NCI-H2196 treated with DMSO at 0.1 percent for 48 hours (cell line): ENCODE data around the gene ZMAT2.
"Not testable (repeated sequence)": the region's sequence is repeated elsewhere in the genome, so short reads cannot be mapped to it uniquely, and the experiment has no call there.

ENCODE experiments used
- DNase-seq: peaks from one replicate; lab custom pipeline; 2025; ENCODE audit not compliant: unreplicated experiment; lab: John Stamatoyannopoulos, UW

ZMAT2 gene, protein sequence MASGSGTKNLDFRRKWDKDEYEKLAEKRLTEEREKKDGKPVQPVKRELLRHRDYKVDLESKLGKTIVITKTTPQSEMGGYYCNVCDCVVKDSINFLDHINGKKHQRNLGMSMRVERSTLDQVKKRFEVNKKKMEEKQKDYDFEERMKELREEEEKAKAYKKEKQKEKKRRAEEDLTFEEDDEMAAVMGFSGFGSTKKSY

DNA sequence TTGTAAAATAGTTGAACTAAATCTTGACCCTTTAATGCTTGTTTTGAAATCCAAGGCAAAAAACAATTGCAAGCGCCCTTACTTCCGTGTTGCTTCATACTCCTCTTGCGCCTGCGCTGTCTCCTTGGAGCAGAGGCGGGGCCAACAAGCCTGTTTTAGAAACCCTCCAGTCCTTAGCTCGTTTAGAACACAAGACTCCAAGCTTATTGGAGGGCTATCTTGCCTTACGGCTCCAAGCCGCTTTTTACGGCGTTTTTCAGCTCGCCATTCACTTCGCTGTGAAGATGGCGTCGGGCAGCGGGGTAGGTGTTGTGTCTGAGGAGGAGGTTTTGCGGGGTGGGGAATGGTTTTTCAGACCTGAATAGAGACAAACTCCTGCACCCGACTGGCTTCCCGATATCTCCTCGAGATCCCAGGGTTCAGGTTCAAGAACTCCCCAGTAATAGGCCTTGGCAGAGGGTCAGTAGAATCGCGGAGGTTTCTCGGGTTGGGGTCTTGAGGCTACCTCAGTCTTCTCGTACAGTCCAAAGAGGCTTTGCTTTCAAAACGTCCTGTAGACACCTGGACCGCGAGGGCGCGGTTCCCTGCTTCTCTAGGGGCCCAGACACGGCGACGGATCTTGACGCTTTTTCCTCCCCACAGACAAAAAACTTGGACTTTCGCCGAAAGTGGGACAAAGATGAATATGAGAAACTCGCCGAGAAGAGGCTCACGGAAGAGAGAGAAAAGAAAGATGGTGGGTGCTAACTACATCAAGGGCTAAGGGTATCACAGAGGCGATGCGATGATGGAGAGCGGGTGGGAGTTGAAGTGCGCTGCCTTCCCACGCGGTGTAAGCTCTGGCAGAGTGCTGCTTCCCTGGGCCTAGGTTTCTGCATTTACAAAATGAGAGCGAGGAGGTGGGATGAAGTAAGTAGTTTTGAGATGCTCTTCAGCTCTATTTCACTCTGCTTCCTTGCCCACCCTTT lies at the start of gene ZMAT2:
Gene ZMAT2, plus strand, starts transcription at position 271 of the 968 bp plus-strand sequence. Its CDS starts 14 bp downstream, at position 285.
- peak; percentile 95 for DNase-seq

DNA sequence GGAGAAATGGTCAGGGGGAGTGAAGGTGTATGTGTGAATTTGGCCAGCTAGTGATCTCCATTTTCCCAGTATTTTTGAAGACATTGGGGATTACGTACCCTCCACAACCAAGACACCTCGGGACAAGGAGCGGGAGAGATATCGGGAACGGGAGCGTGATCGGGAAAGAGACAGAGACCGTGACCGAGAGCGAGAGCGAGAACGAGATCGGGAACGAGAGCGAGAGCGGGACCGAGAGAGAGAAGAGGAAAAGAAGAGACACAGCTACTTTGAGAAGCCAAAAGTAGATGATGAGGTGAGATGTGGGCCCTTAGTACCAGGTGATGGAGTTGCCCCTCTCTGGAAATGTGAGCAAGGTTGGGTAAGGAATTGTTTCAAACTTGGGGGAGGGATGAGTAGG lies 41.4 kb upstream of the ZMAT2 start:
- no peak for DNase-seq

DNA sequence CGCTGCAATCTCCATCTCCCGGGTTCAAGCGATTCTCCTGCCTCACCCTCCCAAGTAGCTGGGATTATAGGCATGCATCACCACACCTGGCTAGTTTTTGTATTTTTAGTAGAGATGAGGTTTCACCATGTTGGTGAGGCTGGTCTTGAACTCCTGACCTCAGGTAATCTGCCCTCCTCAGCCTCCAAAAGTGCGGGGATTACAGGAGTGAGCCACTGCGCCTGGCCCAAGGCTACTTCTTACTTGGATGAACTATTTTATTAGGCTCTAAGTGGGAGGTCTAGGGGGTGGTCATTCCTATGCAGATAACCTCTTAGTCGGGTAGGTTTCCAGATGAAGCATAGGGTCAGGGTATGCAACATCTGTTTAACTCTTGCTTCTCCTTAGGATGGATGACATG lies 39.9 kb upstream of the ZMAT2 start:
- not testable (repeated sequence) for DNase-seq

DNA sequence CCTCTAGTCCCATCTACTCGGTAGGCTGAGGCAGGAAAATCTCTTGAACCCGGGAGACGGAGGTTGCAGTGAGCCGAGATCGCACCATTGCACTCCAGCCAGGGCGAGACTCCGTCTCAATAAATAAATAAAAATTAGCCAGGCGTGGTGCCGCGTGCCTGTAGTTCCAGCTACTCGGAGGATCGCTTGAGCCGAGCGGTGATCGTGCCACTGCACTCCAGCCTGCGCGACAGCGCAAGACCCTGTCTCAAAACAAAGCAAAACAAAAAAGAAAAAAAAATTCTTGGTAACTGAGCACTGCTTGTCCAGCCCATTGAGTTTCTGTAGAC lies 36.3 kb upstream of the ZMAT2 start:
- DNase-seq = no peak

DNA sequence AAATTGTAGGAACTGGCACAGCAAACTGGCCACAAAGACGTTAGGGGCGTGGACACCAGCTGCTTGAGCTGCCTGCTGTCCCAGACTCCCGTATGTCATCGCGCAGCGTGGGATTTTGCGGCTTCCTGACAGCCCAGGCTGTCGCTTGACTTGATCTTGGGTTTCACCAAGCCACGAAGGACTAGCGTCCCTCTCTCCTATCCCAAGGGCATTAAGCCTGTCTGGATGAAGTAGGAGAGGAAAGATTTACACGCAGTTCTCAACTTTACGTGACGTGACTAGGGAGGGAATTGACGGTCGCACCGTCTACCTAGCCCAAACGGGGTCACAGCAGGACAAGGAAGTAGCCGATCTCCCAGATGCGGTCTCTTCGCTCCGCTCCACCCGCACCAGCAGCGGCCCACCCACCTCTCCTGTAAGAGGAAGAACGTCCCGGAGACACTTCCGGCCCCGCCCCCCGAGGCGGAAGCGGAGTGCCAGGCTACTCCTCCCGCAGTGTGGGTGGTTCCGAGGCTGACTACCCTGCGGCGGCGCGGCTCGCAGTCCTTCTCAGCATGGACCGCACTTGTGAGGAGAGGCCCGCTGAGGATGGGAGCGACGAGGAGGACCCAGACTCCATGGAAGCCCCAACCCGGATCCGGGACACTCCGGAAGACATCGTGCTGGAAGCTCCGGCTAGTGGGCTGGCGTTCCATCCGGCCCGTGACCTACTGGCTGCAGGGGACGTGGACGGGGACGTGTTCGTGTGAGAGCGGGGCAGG lies 35.7 kb upstream of the ZMAT2 start, which contains the start of gene WDR55:
Gene WDR55, plus strand, starts transcription at position 546 of the 761 bp plus-strand sequence. Its CDS starts 9 bp downstream, at position 555.
- peak; percentile 77 for DNase-seq

DNA sequence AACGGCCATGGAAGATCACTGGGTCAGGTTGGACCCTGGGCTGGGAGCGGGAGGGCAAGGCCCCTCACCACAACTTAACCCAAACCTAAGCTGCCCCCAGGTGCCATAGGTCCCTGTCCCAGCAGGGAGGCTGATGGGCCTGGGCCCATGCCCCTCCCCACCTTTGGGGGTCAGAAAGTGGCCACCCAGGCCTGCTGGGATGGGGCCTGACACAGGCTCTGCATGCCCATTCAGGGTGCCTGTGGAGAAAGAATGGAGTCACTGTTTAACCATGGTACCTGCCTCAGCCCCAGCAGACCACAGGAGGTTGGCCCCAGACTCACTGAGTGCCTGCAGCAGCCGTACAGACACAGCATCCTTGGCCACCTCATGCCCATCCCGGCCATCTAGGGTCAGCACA lies 29.2 kb upstream of the ZMAT2 start:
- not testable (repeated sequence) for DNase-seq

DNA sequence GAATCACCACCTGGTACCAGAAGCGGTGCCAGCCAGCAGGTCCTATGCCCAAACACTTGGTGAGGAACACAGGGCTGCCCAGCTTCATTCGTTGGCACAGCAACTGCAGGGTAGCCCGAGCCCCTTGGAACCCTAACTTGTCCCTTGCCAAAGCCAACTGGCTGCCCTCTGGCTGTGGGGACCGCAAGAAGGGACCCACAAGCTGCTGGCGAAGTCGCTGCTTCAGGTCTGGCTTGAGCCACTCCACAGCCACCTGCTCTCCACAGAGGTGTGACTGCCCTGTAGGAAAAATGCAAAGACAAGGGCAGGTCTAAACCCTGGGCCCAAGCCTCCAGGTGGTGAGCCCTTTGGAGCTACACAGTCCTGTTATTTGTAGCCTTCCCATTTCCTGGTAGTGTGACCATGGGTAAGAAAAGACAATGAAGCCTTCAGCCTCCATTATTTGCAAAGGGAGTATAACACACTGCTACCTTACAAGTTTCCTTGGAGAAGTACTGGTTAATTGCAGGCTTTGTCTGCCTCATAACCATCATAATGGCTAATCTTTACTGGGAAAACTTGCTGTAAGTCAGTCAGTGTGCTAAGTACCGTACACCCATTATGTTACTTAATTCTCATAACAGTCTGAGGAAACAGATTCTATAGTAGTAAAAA lies 28.6 kb upstream of the ZMAT2 start:
- no peak for DNase-seq

DNA sequence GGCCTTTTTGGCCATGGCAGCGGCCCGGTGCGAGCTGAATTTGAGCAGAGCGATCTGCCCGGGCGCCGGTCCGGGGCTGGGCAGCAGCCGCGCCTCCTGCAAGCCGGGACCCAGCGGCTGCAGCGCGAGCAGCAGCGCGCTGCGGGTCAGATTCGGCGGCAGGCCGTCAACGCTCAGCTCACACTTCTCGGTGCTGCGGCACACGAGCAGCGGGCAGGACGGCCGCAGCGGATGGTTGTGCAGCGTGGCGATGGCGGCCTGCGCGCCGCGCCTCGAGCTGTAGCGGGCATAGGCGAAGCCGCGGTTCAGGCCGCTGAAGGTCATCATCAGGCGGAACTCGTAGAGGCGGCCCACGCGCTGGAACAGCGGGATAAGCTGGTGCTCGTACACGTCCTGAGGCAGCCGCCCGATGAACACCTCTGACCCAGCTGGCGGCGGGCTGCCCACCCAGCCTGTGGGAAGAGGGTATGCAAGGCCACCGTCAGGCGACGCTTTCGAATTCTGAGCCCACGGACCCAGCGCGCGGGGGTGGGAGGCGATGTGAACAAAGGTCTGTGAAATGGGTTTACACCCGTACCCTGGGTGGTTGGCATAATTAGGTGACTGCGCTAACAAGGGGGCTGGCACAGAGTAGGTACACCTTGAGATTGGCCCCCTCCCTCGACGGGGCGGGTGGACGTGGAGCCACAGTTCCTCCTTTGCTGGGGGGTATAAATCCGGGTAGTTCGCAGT lies 27.6 kb upstream of the ZMAT2 start:
- DNase-seq = no peak

DNA sequence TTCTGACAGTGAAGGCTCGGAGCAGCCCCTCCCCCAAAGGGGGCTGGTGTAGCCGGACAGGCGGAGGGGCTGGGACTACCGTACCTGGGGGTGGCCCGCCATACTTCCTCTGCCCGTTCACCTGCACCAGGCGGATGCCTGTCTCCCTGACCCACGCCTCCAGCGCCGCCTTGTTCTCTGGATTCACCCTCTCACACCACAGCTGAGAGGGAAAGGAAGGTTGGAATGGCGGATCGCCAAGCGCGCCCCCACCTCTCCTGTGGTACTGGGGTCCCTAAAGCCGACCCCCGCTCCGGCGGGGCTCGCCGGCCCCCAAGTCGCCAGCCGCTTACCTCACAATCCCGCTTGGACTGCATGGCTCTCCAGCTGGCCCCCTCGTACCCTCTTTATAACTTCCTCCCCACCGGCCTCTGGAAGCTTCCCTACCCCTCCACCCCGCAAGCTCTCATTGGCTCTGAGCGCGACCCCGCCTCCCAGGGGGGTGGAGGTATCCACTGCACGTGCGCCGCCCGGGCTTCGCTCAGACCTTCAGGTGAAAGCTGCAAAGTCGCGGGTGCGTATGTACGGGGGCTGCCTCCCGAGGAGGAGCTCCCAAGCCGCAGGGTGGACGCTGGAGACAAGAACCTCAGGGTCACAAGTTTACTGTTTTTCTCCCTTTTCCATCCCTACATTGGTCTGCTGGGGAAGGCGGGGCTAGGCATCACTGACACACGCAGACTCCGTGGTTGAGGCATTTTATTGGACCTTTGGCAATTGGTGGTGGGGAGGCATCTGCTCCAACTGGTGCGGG lies 26.9 kb upstream of the ZMAT2 start, which contains the start of gene DND1:
Gene DND1, minus strand, starts transcription at position 390 of the 790 bp plus-strand sequence. Its CDS starts 34 bp downstream, at position 356.
- no peak for DNase-seq

DNA sequence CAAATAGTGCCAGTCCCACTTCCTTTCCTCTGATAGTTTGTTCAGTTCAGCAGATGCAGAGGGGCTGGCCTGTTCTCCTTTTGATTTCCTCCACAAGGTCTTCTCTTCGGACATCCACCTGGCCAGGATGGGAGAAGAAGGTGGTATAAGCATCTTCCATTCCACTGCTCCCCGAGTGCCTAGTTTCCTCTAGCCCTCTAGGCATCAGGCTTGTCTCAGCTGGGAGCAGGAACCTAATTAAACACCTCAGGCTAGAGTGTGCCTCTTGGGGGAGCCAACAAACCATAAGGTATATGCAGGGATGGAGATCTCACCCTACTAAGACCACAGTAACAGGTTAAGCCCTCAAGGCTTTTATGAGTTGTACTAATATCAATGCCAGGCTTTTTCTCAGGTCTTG lies 26.0 kb upstream of the ZMAT2 start:
- DNase-seq = no peak

DNA sequence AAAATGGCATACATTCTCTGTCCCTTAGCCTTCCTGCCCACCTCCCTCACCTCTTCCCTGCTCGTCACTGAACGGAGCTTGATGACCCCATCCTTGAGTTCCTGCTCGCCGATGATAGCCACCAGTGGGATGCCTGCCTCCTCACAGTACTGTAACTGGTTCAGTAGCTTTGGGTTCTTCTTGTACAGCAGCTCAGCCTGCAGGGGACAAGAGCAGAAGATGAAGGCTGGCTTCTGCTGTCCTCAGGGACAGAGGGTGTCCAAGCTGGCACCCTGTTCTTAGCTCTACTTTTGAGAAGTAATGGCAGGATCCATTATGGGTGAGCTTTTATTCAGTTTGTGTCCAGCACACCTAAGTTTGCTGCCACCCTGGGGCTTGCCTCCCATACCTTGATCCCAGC lies 25.6 kb upstream of the ZMAT2 start:
- DNase-seq = no peak

DNA sequence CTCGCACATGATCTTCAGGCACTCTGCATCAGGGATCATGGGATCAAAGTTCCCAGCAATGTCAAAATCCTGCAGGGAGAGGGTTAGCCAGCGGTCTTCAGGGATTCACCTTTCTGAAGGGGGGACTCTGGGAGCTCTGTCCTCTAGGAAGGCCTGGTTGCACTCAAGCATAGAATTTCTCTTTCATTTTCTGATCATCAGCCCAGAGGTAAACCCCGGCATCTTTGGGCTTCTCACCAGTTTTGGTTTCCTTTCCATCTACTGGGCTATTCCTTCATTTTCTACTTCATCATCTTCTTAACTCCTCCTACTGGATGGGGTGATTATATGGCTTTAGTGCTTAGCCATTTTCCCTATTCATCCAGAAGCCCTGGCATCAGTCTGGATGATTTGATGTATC lies 22.3 kb upstream of the ZMAT2 start:
- no peak for DNase-seq

DNA sequence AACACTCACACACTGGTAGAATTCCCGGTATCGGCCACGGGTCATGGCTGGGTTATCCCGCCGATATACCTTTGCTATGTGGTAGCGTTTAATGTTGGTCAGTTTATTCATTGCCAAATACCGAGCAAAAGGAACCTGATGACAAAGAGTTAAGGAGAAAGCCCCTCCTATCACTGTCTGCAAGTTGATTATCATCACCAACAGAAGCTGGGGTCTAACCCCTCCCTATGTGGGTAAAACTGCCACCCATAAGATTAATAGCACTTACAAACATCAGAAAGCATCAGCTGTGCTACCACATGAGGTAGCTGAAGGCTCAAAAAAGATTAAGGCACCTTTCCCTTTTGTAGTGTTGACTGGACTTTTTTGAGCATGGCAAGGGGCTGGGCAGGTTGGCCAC lies 21.3 kb upstream of the ZMAT2 start:
- no peak for DNase-seq

DNA sequence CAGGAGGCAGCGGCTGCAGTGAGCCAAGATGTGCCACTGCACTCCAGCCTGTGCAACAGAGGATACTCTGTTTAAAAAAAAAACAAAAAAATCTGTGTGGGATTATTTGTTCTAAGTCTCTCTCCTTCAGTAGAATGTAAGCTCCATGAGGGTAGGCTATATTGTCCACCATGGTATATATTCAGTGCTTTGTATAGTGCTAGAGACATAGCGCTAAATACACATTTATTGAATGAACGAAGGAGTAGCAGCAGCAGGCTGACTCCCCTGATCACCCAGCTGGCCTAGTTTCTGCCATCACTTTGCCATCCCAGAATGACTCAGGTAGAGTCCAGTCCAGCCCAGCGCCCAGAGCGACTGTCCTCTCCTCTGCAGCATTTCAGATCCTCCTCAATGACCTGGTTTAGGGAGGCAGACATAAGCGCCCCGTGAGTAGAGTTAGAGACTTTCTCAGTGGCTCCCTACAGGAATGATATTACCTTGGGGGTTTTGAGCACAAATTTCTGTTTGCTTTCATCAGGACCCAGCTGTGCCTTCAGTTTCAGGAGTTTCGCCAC lies 9.8 kb upstream of the ZMAT2 start:
- no peak for DNase-seq

DNA sequence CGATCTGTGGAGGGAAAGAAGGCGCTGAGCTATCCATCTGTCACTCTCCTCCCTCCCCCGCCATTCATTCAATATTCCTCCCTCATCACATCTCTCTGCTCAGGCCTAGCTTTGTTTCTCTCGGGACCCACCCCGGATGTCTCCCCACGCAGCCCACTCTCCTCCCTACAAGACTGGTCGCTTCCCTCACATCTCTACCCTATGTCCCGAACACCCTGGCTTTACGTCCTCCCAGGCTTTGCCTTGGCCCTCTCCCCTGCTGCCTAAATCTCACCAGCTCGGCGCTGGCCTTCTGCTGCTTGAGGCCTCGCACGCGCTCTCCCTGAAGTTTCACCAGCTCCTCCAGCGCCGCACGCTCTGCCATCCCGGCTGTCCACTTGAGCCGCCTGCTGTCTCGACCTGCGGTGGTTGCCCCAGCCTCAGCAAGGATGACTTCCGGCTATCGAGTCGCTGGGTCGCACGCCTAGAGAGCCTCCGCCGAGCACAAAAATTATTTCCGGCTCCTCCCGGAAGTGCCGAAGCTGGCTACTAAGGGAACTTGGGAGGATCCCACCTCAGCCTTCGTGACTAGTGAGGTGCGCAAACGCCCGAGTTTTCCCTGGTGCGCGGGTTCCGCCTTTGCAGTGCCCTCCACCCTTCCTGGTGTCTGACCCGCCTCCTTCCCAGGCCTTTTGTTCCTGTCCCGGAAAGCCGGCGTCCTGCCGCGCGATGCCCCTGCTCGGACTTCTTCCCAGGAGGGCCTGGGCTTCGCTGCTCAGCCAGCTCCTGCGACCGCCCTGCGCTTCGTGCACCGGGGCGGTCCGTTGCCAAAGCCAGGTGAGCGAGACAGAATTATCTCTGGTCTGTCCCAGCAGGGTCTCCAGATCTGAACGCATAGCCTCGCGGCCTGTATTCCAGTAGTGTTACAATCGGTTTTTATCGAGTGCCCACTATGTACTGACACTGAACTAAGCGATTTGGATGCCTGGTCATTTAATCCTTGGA lies 9.0 kb upstream of the ZMAT2 start, which contains the start of the genes HARS1 and HARS2:
Gene HARS1, minus strand, starts transcription at position 430 of the 984 bp plus-strand sequence. Its CDS starts 66 bp downstream, at position 364.
Gene HARS2, plus strand, starts transcription at position 515 of the 984 bp plus-strand sequence. Its CDS starts 194 bp downstream, at position 709.
- DNase-seq = peak; percentile 96

DNA sequence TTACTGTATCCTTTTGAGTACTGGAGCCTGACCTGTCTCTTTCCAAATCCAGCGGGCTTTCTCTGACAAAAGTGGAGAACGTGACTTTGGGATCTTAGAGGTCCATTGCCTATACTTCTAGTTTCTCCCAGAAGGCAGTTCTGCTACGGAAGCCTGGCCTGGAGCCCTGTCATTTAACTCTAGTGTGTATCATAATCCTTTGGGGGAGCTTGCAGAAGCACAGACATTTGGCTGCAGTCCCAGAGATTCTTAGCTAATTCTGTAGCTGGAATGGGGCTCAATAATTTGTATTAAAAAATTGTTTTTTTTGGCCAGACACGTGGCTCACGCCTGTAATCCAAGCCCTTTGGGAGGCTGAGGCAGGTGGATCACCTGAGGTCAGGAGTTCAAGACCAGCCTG lies 6.0 kb upstream of the ZMAT2 start:
- no peak for DNase-seq

DNA sequence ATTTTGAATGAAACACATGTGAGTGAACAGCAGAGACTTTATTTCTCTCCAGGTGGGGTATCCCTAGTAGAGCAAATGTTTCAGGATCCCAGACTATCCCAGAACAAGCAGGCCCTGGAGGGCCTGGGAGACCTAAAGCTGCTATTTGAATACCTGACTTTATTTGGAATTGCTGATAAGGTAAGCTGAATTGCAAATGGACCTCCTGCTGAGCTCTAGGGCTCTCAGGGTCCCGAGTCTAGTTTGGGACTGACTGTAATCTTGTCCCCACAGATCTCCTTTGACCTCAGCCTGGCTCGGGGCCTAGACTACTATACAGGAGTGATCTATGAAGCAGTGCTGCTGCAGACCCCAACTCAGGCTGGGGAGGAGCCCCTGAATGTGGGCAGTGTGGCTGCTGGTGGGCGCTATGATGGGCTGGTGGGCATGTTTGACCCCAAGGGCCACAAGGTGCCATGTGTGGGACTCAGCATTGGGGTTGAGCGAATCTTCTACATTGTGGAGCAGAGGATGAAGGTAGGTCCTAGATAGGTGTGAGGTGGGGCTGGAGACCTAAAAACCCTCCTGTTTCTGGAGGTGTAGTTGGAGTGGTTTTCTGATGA lies 3.3 kb upstream of the ZMAT2 start:
- DNase-seq = no peak
